GM12801 (cell line): ENCODE data around the gene STARD3.

Experiments
- CTCF ChIP-seq: IDR thresholded peaks from one replicate; pipeline ENCODE4 v1.5.1; 2011; ENCODE audit warnings: control low read depth; ENCODE audit not compliant: insufficient read length; ENCODE audit errors: extremely low read depth

STARD3 gene

GRCh38 chr17:39607057-39607850 is 29.7 kb upstream of the STARD3 start:
- TF ChIP-seq CTCF = no peak

GRCh38 chr17:39607851-39608130 is 29.2 kb upstream of the STARD3 start, which contains the start of gene NEUROD2:
Gene NEUROD2, minus strand, starts transcription at chr17:39607920. Its CDS starts 1,321 bp downstream, at chr17:39606599.
- TF ChIP-seq CTCF = no peak

GRCh38 chr17:39608142-39608981 is 28.6 kb upstream of the STARD3 start:
- no peak for TF ChIP-seq CTCF

GRCh38 chr17:39609416-39610025 is 27.4 kb upstream of the STARD3 start:
- no peak for TF ChIP-seq CTCF

GRCh38 chr17:39611401-39612112 is 25.4 kb upstream of the STARD3 start:
- no peak for TF ChIP-seq CTCF

- no peak for TF ChIP-seq CTCF
These were observed 24.6 kb upstream of the STARD3 start for GRCh38 chr17:39612291-39612894.

- no peak for TF ChIP-seq CTCF
These were observed 23.9 kb upstream of the STARD3 start for GRCh38 chr17:39612935-39613464.
